Measurements from ENCODE around the gene ARSA.

Gene ARSA

DNA sequence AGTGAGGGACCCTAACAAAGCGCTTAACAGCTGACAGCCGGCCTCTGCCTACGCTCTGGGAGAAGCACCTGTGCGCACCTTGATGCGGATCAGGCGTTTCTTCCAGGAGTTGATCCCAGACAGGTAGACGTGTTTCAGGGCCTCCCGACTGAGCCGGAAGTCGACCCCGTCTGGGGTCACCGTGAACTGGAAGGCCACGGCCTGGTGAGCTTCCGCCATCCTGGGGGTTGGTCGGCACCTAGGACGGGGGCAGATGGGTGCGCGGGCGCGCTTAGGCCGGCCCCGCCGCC, 50.3 kb downstream of the ARSA start:
- DNase-seq = no peak

DNA sequence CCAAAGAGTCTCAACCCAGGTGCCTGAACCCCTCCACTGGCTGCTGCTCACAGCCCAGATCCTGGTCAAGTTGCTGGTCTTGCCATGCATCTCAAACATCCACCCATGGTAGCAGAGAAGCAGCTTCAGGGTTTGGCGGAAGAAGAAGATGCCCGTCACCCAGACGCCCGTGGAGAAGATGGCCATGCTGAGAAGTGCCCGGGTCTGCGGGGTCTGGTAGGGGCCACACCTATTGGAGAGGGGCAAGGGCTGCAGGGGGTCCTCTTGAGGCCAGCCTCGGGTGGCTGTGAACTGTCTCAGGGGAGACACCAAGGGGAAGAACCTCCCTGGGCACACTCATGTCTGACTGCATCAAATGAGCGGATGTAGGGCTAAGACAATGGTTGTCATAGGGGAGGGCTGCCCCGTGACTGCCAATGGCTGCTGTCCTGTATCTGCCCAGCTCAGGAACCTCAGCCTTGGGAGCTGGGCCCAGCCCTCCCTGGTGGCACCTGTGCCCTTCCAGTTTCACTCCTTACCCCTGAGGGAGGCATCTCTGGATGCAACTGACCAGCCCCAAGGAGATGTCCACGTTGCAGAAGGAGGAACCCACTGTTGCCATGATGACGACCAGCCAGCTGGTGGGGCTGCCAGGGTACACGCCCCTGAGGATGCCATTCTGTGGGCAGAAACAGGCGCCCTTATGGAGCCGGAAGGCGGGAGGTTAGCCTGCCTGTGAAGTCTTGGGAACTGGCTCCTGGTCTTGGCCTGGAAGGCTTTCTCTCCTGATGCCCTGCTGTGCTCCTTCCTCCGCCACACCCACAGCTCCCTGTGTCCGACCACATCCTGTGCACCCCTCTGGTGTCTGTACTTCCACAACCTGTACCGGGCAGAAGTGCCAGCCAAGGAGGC, 50.9 kb downstream of the ARSA start:
- no peak for DNase-seq

DNA sequence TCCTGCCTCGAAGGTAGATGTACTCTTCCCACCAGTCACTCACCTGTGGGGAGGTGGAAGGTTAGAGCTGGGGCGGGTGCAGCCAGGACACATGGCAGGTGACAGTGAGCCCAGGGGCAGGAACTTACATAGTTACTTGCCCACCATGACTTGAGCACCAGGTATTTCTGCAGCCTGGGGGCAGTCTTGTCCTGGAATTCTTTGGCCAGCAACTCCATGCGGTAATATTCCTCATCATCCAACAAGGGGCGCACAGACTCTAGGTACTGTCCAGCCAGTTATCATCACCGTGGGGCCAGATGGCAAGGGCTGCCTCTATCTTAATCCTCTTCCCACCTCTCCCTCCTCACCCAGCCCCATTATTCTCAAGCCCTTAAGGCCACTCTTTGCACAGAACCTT, 51.9 kb downstream of the ARSA start:
- DNase-seq = peak; percentile 93 to 97

DNA sequence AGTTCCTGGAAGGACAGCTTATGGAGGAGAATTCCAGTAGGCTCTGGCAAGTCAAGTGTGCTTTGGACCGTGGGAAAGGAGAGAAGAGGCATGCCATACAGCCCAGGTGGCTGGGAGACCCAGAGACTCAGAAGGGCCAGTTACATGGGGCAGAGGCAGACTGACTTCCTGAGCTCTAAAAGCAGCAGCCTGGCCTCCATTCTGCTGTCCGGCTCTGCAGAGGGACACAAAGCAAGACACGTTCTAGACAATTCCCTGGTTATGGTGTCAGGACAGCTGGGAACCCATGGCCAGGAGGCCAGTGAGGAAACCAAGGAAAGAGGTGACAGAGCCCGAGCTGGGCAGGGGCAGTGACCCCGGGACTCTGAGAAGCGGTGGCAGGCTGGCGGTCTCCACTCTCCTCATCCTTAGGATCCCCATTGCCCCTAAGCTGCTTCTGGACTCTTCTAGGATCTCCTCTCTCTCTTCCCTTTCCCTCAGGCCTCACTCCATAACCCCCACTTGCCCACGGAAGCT, 52.5 kb downstream of the ARSA start:
- DNase-seq = no peak
